Uterus (tissue), 2 donors: ENCODE measurements around the gene UGT1A8.

ENCODE experiments used
- CTCF ChIP-seq, 4 experiments: fragments of 200-600 bp in 2 of 4; fragments of 450-650 bp in 2 of 4; sonication (generic) in 2 of 4; IDR thresholded peaks; one replicate each; pipeline ENCODE4 v1.5.1; 2016 to 2019; ENCODE audit warnings: antibody characterized with exemption in 4 of 4, mild to moderate bottlenecking in 2 of 4, moderate library complexity in 1 of 4
- POLR2A ChIP-seq, 2 donors: fragments of 450-650 bp; IDR thresholded peaks; one replicate each; pipeline ENCODE4 v1.6.1; 2016; ENCODE audit warnings: antibody characterized with exemption in 2 of 2, mild to moderate bottlenecking in 1 of 2, moderate library complexity in 1 of 2

GRCh38 chr2:233712611-233713261 is 95.3 kb downstream of the UGT1A8 start, which contains the start of gene UGT1A5:
- TF ChIP-seq CTCF (IDR thresholded peaks at IDR 0.05) (no peak), POLR2A (IDR thresholded peaks at IDR 0.05) (no peak)
